Limb (tissue), 2 donors: ENCODE results near the gene LIPC.

Experiments
- DNase-seq, 2 donors: peaks; one replicate each; pipeline ENCODE4 v3.0.0-alpha.2; 2016; ENCODE audit errors: extremely low spot score in 2 of 2

The LIPC gene

DNA sequence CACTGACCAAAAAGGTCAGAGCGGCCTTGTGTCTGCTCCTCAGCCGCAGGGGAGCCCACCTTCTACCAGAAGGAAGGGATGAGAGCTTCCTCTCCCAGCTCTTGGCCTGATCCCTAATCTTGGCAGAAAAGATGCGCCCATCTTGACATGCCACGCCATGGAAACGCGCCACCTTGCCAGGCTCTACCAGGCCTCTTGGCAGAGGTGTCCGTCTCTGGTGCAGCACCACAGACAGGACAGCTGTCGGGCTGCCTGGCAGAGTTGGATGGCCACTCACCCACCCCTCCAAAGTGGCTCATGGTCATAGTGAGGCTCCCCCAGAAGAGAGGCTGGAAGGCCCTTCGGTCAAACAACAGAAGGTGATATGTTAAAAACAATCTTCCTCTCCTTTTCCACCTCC lies 105.2 kb downstream of the LIPC start:
- DNase-seq = no peak

DNA sequence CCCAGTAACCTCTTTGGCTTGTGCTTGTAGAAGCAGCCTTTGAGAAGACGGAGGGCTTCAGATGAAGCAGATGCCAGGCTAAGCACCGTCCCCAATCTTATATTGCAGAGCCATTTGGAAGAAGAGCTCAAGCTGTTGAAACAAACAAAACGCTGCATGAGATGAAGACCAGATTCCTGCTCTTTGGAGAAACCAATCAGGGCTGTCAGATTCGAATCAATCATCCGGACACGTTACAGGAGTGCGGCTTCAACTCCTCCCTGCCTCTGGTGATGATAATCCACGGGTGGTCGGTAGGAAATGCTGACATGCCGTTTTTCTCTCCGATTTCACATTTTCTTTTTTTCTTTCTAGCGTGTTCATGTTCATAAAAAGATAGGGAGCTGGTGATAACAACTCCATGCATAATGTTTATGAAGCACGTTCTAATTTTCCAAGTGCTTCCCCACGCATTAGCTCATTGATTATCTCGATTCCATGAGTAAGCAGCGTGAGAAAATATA lies 106.5 kb downstream of the LIPC start:
- DNase-seq = no peak

GRCh38 chr15:58538901-58539300 lies 107.1 kb downstream of the LIPC start:
- no peak for DNase-seq

- DNase-seq = no peak
Observed at GRCh38 chr15:58539548-58539947, 107.8 kb downstream of the LIPC start.

- no peak for DNase-seq
Observed at GRCh38 chr15:58541410-58542087, 109.8 kb downstream of the LIPC start.

DNA sequence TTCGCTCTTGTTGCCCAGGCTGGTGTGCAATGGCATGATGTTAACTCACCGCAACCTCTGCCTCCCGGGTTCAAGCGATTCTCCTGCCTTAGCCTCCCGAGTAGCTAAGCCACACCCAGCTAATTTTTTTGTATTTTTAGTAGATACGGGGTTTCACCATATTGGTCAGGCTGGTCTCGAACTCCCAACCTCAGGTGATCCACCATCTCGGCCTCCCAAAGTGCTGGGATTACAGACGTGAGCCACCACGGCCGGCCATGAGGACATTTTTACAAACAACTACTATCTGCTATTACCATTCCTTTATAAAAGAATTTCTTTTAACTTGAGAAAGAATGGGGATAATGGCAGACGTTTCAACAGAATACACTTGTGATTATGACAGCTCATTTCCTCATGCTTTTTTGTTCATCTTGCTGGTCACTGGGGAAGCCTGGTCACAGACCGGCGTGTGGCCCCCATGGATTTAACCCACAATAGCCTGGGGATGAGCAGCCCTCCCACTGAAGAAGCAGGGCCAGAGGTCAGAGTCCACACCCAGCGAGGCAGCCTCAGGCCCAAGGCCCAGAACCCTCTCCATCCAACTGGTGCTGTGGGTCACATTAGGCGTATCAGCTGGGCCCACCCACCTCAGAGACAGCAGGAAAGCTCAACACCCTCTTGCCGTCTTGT lies 112.0 kb downstream of the LIPC start:
- DNase-seq = peak in 1 of 2 donors; percentile 11

DNA sequence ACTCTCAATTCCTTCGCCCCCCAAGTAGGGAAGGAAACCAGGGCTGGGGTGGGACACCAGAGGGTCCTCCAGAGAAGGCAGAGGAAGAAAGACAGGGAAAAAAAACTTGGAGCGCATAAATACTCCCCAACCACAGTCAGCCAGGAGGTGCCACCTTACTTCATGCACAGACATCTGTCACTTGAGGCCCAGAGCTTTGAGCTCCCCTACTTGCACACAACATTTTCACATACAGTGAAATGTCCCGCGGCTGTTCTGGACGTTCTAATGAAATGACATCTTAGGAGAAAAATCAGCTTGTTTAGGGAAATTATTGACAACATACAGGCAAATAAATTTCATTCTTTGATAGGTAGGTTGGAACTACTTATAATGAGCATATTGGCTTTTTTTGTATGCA lies 113.0 kb downstream of the LIPC start:
- DNase-seq = peak in 1 of 2 donors; percentile 8

DNA sequence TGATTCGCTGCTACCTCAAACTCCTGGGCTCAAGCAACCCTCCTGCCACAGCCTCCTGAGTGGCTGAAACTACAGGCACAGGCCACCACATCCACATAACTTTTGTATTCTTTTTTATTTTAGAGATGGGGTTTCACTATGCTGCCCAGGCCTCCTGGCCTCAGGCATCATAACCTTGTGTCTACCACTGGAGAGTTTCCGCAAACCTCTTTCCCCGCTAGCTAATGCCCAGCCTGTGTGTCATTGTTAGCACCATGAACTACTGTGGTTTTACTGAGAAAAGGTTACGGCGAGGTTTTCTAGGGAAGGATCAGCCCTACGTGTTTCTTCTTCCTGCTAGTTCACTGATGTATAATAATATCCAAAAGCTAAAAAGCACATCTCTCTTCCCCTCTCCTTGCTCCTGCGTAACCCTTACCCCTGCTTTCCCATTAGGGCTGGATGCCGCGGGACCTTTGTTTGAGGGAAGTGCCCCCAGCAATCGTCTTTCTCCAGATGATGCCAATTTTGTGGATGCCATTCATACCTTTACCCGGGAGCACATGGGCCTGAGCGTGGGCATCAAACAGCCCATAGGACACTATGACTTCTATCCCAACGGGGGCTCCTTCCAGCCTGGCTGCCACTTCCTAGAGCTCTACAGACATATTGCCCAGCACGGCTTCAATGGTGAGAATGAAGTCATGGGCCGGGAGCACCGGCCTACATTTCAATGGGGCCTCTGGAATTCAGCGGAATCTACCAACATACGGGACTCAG lies 113.7 kb downstream of the LIPC start:
- peak in 1 of 2 donors; percentile 19 for DNase-seq

DNA sequence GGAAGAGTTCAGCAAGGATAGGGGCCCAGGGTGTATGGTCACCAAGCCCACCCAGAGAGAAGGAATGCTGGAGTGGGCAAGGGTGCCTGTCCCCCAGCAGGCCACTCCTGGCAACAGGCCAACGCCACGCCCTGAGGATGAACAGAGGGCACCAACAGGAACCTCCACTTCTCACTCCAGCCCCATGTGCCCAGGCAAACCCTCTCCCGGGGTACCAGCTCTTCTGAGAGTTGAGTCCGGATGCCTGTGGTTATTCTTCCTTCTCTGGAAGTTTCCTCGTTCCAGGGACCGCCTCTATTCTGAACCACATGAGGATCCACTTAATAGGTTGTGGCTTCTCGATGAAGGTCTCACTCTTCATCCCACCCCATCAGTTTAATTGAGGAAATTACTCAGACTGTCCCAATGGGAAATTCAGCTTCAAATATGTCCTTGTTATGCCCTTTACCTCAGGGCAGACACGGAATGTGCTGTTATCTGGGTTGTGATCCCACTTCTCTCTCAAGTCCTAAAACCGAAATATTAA lies 114.3 kb downstream of the LIPC start:
- DNase-seq = no peak

GRCh38 chr15:58546635-58547627 lies 115.1 kb downstream of the LIPC start:
- DNase-seq = no peak

- DNase-seq = no peak
Observed at GRCh38 chr15:58547628-58548307, 116.0 kb downstream of the LIPC start.

DNA sequence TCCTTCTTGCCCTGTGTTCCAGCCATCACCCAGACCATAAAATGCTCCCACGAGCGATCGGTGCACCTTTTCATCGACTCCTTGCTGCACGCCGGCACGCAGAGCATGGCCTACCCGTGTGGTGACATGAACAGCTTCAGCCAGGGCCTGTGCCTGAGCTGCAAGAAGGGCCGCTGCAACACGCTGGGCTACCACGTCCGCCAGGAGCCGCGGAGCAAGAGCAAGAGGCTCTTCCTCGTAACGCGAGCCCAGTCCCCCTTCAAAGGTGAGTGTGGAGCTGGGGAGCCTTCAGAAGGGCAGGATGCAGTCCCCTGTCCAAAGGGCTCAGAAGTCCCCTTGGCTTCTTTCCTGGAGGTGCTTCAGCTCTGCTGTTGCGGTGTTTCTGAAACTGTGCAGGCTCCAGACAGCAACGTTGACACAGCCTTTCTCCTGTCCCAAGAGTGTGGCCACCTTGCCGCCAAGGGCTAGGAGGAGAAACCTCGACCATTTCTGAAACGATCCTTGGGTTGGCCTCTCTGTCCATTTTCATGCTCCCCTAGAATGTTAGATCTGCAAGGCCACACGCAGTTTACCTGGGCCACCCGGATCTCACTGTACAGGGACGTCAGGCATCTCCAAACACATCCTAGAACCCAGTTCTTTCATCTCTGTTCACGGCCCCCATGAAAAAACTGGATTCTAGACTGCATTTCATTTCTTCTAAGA lies 116.7 kb downstream of the LIPC start:
- DNase-seq = peak in 1 of 2 donors; percentile 10

DNA sequence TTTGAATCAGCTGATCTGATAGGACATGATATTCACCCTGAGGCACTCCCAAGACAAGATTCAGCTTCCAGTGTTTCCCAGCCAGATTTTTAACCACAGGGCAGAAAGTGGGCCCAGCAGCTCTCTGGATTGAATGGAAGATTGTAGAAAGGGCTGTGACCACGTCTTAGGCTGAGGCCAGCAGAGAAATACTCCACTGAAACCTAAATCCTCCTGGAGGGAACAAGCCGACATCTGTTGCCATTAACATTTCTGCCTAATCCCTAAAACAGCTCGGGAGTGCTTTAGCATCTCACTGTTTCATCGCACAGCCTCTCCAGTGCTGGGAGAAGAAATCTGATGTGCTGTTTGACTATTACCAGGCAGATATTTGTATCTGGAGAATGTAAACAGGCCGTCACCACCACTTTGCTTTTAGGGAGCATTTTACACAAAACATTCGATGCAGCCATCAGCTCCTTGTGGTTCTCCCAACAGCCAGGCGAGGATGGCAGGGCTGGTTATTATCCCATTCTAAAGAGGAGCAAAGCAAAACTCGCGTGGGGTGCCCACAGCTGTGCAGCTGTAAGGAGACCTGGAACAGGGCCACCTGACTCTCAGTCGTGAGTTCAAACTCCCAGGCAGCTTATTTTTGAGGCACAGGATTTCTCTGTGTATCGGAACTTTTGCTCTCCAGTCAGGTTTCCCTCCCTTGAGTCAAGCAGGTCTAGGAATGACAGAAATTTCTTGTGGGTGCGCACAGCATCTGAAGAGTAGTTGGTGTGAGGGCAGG lies 117.4 kb downstream of the LIPC start:
- DNase-seq = peak; percentile 28 to 57

- DNase-seq = peak in 1 of 2 donors; percentile 13
Observed at GRCh38 chr15:58549785-58550074, 117.9 kb downstream of the LIPC start.

DNA sequence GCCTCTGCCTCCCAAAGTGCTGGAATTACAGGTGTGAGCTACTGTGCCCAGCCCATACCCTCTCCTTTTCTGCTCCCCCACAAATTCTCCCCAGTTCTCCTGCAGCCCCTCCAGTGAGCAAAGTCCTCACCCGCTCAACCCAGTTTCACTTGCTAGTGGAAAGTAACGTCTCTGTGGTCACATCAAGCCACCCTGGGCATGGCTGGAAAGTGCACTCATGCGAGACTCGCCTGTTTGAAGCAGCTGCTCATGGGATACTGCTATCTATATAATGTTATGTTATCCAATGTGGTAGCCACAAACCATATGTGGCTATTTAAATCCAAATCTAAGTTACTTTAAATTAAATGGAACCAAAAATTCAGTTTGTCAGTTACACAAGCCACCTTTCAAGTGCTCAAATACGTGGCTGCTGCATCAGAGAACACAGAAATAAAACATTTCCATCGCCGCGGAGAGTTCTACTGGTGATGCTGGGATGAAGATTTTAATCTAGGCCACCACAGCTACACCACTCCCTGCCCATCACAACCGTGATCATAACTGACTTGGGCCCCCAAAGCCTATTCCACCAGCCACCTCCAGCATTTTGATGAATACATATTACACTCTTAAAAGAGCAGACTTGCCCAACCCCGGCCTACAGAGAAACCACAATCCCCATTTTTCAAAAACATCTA lies 119.4 kb downstream of the LIPC start:
- peak in 1 of 2 donors; percentile 10 for DNase-seq

DNA sequence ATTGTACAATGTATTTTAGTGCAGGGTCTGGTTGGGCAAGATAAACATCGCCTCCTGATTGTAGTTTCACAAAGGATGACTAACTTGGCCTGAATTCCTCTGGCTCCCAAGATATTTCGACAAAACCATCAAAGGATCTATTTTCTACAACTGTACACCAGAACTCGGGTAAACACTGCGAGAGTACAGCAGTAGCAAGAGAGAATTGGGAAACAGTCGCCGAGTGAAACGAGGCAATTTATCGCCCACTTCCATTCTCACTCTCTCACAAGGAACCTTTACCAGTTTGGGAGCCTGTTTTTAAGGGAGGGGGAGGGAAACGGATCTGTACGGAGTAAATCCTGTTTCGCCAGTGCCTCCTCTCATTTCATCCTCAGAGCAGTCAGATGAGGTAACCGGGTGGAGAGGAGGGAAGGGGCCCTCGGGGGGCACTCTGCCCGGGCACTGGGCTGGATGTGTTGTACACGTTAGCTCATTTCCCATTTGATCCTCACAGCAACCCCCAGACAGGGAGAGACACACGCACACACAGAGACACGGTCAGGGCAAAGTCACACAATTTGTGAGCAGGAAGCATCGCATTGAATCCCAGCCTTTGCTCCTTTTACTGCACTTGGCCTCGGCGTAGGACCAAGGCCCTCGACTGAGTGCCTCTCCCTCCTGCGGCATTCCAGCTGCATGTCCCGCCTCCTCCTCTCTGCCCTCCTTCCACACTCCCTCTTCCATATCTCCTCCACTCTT lies 120.1 kb downstream of the LIPC start:
- DNase-seq = peak; percentile 28 to 56

- DNase-seq = no peak
Observed at GRCh38 chr15:58552505-58553364, 120.9 kb downstream of the LIPC start.
